CD4-positive, alpha-beta T cell treated with Interferon gamma for 1 hour (primary cell): Measurements from ENCODE around the gene CNOT8.

Experiments used
- DNase-seq: peaks from one replicate; pipeline ENCODE4 v3.0.0-alpha.2; 2020

The CNOT8 gene

GRCh38 chr5:154836225-154836624 is 22.2 kb upstream of the CNOT8 start:
- DNase-seq, result no peak

GRCh38 chr5:154837009-154837901 is 21.2 kb upstream of the CNOT8 start:
- DNase-seq, result no peak

- DNase-seq, result no peak
Measured at GRCh38 chr5:154840435-154841272, 17.8 kb upstream of the CNOT8 start.

GRCh38 chr5:154841273-154841661 is 17.2 kb upstream of the CNOT8 start:
- no peak for DNase-seq

- no peak for DNase-seq
Measured at GRCh38 chr5:154842689-154843530, 15.5 kb upstream of the CNOT8 start.

- no peak for DNase-seq
Measured at GRCh38 chr5:154844809-154845208, 13.6 kb upstream of the CNOT8 start.

GRCh38 chr5:154849264-154849785 is 9.1 kb upstream of the CNOT8 start:
- no peak for DNase-seq

GRCh38 chr5:154849791-154850201 is 8.6 kb upstream of the CNOT8 start:
- DNase-seq, result no peak

GRCh38 chr5:154850255-154851062 is 8.0 kb upstream of the CNOT8 start, which contains the start of gene FAXDC2:
TSS of gene FAXDC2 (minus strand) at chr5:154850603. CDS start at chr5:154838178, 12,425 bp downstream.
- no peak for DNase-seq

GRCh38 chr5:154851351-154851750 is 7.1 kb upstream of the CNOT8 start:
- no peak for DNase-seq

GRCh38 chr5:154857530-154858296 is 714 bp upstream of the CNOT8 start:
- peak; percentile 94 for DNase-seq

GRCh38 chr5:154858972-154859871 is 795 bp downstream of the CNOT8 start:
- DNase-seq, result no peak

GRCh38 chr5:154860123-154860522 is 1.7 kb downstream of the CNOT8 start:
- no peak for DNase-seq

- DNase-seq, result no peak
Measured at GRCh38 chr5:154860765-154861164, 2.3 kb downstream of the CNOT8 start.

- DNase-seq, result no peak
Measured at GRCh38 chr5:154861946-154862345, 3.5 kb downstream of the CNOT8 start.

GRCh38 chr5:154862766-154863165 is 4.3 kb downstream of the CNOT8 start:
- no peak for DNase-seq

GRCh38 chr5:154863291-154864080 is 5.1 kb downstream of the CNOT8 start:
- no peak for DNase-seq

- DNase-seq, result no peak
Measured at GRCh38 chr5:154865466-154866184, 7.2 kb downstream of the CNOT8 start.
